Panc1 (cell line): ENCODE results near the gene TEX12. TPM values are rescaled to one million over a fixed set of nuclear protein-coding genes. Genes with fewer than 3 reads are reported as not detected.
"Not testable (repeated sequence)": the region's sequence is repeated elsewhere in the genome, so short reads cannot be mapped to it uniquely, and the experiment has no call there.

Source experiments
- ATAC-seq: fragments of 200-7000 bp; cut with Tn5 transposase; 2 replicates; pipeline ENCODE4 v1.9.1; 2020; ENCODE audit warnings: mild to moderate bottlenecking, moderate library complexity
- BruUV-seq: library from RNA; stranded (reverse); fragments of 400-500 nt; replicated peaks from 2 replicates; lab custom pipeline; 2021; lab: Mats Ljungman, UMichigan
- CTCF ChIA-PET: fragments of 300-600 bp; sonication (Branson Sonifier 250); formaldehyde crosslinking; loops from one replicate; lab custom pipeline; 2022; ENCODE audit warnings: antibody characterized with exemption; lab: Charles Lee
- POLR2A ChIA-PET: fragments of 300-600 bp; sonication (Branson Sonifier 250); formaldehyde crosslinking; loops from one replicate; lab custom pipeline; 2022; ENCODE audit warnings: antibody characterized with exemption; lab: Charles Lee
- DNase-seq: peaks from one replicate; pipeline ENCODE4 v3.0.0-alpha.2; 2010; ENCODE audit warnings: low read depth, low spot score
- H3K27ac ChIP-seq: 2 replicates; pipeline ENCODE4 v1.5.1; 2011; ENCODE audit warnings: mild to moderate bottlenecking, low read length, inconsistent platforms
- H3K27me3 ChIP-seq: fragments of 200-500 bp; sonication (Bioruptor generic); 2 replicates; pipeline ENCODE4 v1.6.0; 2014; ENCODE audit warnings: low read length, inconsistent platforms; ENCODE audit not compliant: control insufficient read depth, insufficient read depth
- H3K36me3 ChIP-seq: fragments of 200-500 bp; sonication (Bioruptor generic); 2 replicates; pipeline ENCODE4 v1.5.1; 2014; ENCODE audit warnings: inconsistent platforms, mild to moderate bottlenecking, low read length, moderate library complexity; ENCODE audit not compliant: control insufficient read depth, insufficient read depth
- H3K4me1 ChIP-seq: 2 replicates; pipeline ENCODE4 v1.5.1; 2011; ENCODE audit warnings: inconsistent platforms, mild to moderate bottlenecking, low read length, moderate library complexity; ENCODE audit not compliant: control insufficient read depth, insufficient read depth
- H3K4me3 ChIP-seq, 2 experiments: 2 replicates each; pipeline ENCODE4 v1.5.1; 2011 to 2012; ENCODE audit warnings: low read depth in 2 of 2, low read length in 2 of 2, mild to moderate bottlenecking in 2 of 2, inconsistent platforms in 1 of 2, moderate library complexity in 1 of 2
- H3K9me3 ChIP-seq: fragments of 200-500 bp; sonication (Bioruptor generic); 2 replicates; pipeline ENCODE4 v1.5.1; 2014; ENCODE audit warnings: low read depth, mild to moderate bottlenecking, inconsistent platforms, low read length, moderate library complexity; ENCODE audit not compliant: control insufficient read depth, insufficient read depth
- CTCF ChIP-seq: fragments of 450-650 bp; IDR thresholded peaks from 2 replicates; pipeline ENCODE4 v1.5.1; 2017; ENCODE audit warnings: mild to moderate bottlenecking
- POLR2AphosphoS5 ChIP-seq: IDR thresholded peaks from 2 replicates; pipeline ENCODE4 v1.6.1; 2012; ENCODE audit warnings: mild to moderate bottlenecking, low read depth, low read length, moderate library complexity
- SIN3A ChIP-seq: IDR thresholded peaks from 2 replicates; pipeline ENCODE4 v1.6.1; 2012; ENCODE audit warnings: low read depth, mild to moderate bottlenecking, low read length, moderate library complexity, borderline replicate concordance; ENCODE audit not compliant: insufficient read depth
- TCF7L2 ChIP-seq: IDR thresholded peaks from 2 replicates; pipeline ENCODE4 v1.6.1; 2011; ENCODE audit warnings: mild to moderate bottlenecking, low read depth, low read length, inconsistent platforms
- in situ Hi-C: cut with HindIII; loops from 2 replicates; pipeline ENCODE4 v1.10.0; 2016; ENCODE audit warnings: low sequenced_read_pairs, low pct_unique_long_range_greater_than_20kb
- intact Hi-C: fragments of 100-400 bp; cut with micrococcal nuclease; formaldehyde crosslinking; loops from one replicate; pipeline ENCODE4 v1.10.0; 2022; ENCODE audit not compliant: unreplicated experiment
- total RNA-seq: library from RNA; stranded (reverse); gene quantifications from one replicate; pipeline ENCODE4 v1.2.1, GENCODE V29; 2021; ENCODE audit not compliant: unreplicated experiment
- TF ChIP-seq, protein P1 (sequence below), 2 experiments: IDR thresholded peaks; 2 replicates each; pipeline ENCODE4 v1.6.1; 2011 to 2012; ENCODE audit warnings: low read depth in 2 of 2, control low read depth in 1 of 2, low read length in 1 of 2, mild to moderate bottlenecking in 1 of 2, moderate library complexity in 1 of 2; ENCODE audit not compliant: insufficient read depth in 1 of 2

Gene TEX12
- total RNA-seq, 1 experiment from 2014 or later = 0.23 TPM

DNA sequence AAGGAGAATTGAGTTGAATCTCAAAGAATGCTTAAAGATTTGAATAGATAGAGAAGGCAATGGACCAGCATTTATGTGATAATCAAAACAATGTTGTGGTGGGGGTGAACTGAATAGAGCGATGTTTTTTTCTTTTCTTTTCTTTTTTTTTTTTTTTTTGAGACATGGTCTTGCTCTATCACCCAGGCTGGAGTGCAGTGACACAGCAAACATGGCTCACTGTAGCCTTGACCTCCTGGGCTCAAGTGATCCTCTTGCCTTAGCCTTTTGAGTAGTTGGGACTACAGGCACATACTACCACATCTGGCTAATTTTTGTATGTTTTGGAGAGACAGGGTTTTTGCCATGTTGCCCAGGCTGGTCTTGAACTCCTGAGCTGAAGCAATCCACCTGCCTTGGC lies 5.0 kb upstream of the TEX12 start:
- ATAC-seq, H3K36me3 ChIP-seq, DNase-seq, H3K9me3 ChIP-seq, BruUV-seq, in situ Hi-C loops, H3K27me3 ChIP-seq, POLR2A ChIA-PET: not testable (repeated sequence)
- intact Hi-C loops = loop anchor here (5.0 kb wide), 1 partner anchor 45 kb away; no protein-coding TSS in a partner anchor
- Histone ChIP-seq H3K4me1 (peaks cover 55% of the 10 kb centered on the region), H3K4me3 (peak overlapping the region in 1 of 2 experiments; percentile 77; a peak in 2 of 4 replicates), H3K27ac (peak overlapping the region; percentile 79)
- CTCF ChIA-PET = interaction anchor here (1.0 kb wide), 1 partner anchor 57 kb away, joined by 3 read pairs; no protein-coding TSS in a partner anchor

DNA sequence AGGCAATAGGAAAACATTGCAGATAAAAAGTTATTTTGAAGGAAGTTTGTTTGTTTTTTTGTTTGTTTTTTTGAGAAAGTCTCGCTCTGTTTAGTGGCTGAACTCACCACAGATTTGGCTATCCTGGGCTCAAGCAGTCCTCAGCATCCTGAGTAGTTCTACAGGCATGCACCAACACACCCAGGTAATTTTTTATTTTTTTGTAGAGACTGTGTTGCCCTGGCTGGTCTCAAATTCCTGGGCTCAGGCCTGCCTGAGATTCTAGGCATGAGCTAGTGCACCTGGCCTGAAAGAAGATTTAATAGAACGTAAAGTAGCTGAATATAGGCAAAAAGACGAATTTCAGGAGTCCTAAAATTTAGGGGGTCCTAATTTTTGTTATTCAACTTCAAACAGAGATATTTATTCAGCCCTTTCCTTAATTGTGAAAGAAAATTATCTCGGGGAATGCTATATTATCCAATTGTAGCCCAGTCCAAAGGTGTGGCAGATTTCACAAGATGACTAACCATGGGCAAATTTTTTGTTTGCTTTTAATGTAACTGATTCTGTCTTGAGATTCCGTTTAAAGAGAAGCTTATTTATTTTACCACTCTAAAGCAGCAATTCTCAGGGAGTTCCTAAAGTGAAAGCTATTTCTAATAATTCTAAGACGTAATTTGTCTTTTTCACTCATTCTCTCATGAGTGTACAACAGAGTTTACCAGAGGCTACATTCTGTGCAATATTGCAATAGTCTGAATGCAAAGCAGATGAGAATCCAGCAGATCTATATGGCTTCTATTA lies 4.2 kb upstream of the TEX12 start:
- ATAC-seq (0 out of 2 replicates have a peak, but pooled peaks have one; percentile 10), DNase-seq (no peak)
- Histone ChIP-seq H3K27ac (peak overlapping the region; percentile 79), H3K9me3 (no peaks in the 10 kb centered on the region), H3K4me3 (peak overlapping the region; percentile 49 to 77), H3K27me3 (no peaks in the 10 kb centered on the region), H3K4me1 (peaks cover 48% of the 10 kb centered on the region), H3K36me3 (no peaks in the 10 kb centered on the region)
- in situ Hi-C loops = no loop called here
- BruUV-seq = no TSS peak
- intact Hi-C loops = loop anchor here (5.0 kb wide), 1 partner anchor 46 kb away; no protein-coding TSS in a partner anchor
- POLR2A ChIA-PET = no interaction called here
- CTCF ChIA-PET = interaction anchor here (0.5 to 1.0 kb wide), 2 partner anchors 50 to 56 kb away, joined by 3 read pairs; no protein-coding TSS in a partner anchor
- TF ChIP-seq, protein P1, sequence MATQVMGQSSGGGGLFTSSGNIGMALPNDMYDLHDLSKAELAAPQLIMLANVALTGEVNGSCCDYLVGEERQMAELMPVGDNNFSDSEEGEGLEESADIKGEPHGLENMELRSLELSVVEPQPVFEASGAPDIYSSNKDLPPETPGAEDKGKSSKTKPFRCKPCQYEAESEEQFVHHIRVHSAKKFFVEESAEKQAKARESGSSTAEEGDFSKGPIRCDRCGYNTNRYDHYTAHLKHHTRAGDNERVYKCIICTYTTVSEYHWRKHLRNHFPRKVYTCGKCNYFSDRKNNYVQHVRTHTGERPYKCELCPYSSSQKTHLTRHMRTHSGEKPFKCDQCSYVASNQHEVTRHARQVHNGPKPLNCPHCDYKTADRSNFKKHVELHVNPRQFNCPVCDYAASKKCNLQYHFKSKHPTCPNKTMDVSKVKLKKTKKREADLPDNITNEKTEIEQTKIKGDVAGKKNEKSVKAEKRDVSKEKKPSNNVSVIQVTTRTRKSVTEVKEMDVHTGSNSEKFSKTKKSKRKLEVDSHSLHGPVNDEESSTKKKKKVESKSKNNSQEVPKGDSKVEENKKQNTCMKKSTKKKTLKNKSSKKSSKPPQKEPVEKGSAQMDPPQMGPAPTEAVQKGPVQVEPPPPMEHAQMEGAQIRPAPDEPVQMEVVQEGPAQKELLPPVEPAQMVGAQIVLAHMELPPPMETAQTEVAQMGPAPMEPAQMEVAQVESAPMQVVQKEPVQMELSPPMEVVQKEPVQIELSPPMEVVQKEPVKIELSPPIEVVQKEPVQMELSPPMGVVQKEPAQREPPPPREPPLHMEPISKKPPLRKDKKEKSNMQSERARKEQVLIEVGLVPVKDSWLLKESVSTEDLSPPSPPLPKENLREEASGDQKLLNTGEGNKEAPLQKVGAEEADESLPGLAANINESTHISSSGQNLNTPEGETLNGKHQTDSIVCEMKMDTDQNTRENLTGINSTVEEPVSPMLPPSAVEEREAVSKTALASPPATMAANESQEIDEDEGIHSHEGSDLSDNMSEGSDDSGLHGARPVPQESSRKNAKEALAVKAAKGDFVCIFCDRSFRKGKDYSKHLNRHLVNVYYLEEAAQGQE (IDR thresholded peaks at IDR 0.05; ENCODE audit: insufficient read depth in 1 of 2, low read depth in 2 of 2, low read length in 1 of 2) = no peak
- TF ChIP-seq SIN3A (no peak), TCF7L2 (no peak), CTCF (no peak), POLR2AphosphoS5 (no peak)
